SW480 (cell line): ENCODE results near the gene MYH14.
"Not testable (repeated sequence)": the region's sequence is repeated elsewhere in the genome, so short reads cannot be mapped to it uniquely, and the experiment has no call there.

Experiments used
- DNase-seq: peaks from one replicate; pipeline ENCODE4 v3.0.0-alpha.2; 2016; ENCODE audit warnings: low spot score

The MYH14 gene

DNA sequence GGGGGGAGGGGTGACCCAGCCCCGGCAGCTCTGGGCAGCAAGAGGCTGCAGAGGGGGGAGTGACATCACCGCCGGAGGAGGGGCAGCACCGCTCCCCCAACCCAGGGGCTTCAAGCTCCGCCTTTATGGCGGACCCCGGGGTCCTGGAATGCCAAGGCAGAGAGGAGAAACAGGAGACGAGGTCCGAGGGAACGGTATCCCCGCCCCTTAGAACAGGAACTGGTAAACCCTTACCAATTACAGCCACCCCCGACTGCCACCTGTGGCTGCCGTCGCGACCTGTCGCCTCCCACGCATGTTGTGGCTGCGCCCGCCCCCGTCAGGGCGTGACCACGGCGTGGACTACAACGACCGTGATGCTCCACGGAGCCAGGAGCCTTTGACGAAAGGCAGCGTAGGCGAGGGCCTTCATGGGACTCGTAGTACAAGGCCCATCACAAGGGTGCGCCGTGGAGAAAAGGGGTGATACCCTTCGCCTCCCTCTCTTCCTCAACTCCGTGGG is 129.9 kb downstream of the MYH14 start:
- peak; percentile 98 for DNase-seq

DNA sequence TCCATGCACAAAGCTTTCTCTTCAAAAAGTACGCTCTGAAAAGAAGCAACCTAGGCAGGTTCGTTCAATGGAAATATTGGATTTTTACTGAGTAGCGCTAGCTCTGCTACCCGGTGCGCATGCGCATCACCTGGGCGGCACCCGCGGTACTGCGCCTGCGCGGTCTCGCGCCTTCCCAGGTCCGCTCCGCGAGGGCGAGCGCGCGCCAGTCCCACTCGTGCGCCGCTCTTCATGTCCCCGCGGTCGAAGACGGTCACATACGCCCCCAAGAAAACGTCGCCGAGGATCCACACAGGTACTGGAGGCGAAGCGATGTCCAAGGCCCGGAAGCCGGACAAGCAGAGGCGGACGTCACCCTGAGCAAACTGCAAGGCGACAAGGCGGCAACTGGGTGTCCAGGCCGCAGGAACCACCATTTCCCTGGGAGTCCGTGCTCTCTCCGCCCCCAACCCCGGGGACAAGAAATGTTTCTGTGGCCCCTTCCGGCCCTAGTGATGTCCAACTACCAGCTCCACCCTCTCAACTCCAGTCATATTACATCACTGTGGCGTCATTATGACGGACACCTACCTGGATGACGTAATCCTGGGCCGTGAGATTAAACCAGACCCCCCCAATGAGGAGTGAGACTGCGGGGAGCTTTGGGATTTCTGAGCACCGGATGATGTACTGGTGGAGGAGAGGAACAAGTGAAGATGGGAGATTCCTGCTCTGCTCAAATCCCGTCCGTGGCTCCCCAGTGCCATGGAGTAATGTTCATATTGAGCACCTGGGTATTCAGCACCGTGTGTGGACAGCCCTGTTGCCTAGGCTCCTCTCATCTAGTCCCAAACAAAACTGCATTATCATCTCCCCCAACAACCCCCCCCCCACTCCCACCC is 130.6 kb downstream of the MYH14 start:
- peak; percentile 66 for DNase-seq

DNA sequence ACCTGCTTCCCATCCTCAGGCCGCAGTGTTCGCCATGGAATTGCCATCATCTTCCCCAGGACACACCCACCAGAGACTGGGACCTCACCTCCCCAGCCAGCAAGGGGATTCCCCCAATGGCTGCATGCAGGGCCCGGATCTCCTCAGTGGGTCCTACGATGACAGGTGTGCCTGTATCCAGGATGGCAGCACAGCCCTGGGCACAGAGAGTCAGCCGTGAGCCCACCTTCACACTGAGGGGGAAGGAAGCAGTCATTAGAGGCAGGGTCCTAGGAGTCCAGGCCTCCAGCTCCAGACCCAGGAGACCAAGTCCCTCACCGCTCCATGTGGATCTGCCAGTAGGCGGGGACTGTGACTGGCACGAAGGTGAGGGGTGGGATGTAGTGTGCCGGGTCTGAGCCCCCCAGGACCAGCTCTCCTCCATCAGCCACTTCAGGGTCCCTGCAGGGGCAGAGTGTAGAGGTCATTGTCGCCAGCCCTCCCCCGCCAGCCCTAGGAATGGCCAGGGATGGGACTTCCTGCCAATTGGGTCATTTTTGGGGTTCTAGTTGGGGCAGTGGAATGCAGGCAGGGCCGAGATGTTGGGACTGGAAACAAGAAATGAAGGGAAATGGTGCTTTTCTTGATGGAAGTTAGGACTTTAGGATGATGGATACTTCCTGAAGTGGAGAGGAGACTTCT is 131.5 kb downstream of the MYH14 start:
- DNase-seq: no peak

DNA sequence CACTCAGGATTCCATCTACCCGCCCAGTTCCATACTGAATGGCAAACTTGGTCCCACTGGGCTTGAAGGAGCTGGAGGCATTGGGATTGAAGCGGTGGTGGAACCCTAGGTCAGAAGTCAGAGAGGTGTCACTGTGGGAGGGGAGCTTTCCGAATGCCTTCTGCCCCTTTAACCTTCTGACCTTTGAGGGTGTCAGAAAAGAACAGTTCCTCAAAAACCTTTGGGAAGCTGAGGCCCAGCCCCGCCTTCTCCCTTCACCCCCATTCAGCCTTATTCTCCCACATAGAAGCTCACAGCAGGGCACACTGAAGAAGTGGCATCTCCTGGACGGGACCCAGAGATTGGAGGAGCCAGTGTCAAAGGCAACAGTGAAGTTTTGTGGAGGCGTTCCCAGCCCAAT is 133.6 kb downstream of the MYH14 start:
- not testable (repeated sequence) for DNase-seq

DNA sequence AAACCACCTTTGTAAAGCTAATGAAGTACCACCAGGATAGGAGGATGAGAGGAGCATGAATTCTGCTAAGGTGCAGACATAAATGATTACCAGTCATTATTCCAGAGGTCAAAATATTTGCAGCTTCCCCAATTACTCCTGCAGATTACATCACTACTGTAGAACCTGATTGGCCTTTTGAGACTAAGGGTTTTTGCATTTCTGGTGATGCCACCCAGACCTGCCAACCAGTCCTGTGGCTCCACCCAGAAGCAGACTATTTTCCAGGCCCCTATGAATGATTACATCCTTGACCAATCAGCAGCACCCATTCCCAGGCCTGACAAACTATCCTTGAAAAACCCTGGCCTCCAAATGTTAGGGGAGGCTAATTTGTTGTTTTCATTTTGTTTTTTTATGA is 136.9 kb downstream of the MYH14 start:
- no peak for DNase-seq

DNA sequence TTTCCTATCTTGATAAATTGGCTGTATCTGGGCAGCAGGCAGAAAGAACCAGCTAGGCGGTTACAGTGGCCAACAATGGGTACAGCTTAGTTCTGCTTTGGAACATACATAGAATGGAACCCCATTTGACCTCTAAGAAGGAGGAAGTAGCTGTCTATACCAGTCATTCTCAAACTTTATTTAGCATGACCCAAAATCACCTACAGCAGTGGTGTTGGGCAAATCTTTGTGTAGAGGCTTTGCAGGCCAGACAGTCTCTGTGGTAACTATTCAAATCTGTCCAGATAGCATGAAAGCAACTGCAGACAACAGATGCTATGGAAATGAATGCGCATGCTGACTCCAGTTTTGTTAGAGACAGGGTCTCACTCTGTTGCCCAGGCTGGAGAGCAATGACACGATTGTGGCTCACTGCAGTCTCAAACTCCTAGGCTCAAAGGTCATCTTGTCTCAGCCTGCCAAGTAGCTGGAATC is 137.7 kb downstream of the MYH14 start:
- no peak for DNase-seq

DNA sequence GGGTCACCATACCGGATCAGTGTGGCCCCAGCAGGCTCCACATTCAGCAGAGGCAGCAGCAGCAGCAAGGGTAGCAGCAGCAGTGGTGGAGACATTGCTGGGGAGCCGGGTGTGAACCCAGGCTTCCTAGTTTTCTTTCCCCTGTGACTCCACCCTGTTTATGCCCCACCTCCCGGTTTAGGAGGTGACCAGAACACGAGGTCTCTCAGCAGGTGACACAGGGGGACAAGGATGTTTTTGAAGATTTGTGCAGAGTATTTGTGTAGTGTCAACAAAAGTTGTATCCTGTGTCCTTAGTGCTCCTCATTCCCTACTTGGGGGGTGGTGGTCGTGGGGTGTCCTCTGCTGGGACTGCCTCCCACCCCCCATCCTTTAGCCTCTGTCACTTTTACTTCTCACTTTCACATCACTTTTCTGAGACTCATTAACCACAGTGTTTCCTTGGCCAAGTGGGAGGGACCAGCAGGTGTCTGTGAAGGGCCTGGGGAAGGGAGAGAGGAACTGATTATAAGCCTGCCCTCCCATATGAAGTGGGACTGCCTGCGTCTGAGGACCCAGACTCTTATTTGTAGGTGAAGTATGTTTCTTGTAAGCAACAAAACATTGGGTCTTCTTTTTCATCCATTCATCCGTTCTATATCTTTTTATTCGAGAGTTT is 141.4 kb downstream of the MYH14 start:
- no peak for DNase-seq

DNA sequence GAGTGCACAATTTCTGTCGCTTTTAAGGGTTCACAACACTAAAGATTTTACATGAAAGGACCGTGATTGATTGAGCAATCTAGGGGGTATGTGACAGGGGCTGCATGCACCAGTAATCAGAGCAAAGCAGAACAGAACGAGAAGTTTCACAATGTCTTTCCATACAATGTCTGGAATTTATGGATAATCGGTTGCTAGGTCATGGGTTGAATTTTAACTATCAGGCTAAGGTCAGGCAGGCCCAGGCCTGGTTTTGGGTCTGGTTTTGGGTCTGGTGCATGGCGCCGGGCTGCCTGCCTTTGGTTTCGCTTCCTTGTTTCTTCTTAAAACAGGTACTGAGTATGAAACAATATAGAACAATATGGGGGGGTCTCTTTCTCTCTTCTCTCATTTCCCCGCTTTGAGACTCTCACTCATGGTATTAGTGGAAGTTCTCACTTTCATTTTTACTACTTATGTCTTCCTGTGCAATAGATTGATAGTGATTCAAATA is 143.7 kb downstream of the MYH14 start:
- not testable (repeated sequence) for DNase-seq

DNA sequence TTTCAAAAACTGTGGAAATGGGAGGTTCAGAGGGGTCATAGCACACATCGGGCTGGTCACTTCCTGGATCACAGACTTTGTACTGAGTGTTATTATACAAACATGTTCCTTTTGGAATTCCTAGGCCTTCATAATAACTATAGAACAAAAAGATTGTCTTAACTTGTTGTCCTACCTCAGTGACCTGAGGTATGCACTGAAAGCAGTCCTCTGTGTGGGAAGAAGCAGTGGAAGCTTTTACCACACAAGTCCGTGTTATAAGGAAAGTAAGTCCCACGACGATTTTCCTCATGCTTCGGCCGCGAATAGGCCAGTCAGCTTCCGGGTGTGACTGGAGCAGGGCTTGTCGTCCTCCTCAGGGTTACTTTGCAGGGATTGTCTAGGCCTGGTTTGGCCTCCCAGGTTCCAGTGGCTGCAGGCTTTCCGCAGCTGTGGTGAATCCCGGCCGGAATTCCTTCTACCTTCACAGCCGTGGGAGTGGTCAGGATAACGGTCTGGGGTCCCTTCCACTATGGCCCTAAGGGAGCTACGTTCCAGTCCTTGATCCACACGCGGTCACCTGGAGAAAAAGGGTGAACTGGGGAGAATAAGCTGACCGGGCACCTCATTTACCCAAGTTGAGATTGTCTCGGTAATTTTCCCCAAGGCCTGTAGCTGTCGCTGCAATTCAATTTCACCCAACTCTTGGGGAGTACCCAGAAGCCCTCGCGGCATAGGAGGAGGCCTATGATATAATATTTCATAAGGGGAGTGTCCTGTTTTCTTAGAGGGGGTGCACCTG is 146.0 kb downstream of the MYH14 start:
- DNase-seq: no peak

DNA sequence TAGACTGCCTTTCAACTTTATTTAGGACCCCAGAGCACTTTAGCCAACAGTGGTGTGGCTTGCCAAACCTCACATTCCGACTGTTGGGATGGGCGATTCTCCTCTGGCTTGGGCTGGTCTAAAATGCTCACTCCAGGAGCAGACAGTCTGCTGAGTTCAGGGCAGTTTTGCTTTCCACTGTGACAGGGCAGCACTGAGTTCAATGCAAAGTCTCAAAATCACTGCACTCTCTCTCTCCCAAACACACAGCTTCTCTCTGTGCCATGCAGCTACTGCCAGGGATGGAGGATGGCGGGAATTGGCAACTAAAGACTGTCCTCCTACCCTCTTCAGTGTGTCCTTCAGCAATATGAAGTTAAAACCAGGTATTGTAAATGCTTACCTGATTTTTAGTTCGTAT is 148.8 kb downstream of the MYH14 start:
- no peak for DNase-seq

DNA sequence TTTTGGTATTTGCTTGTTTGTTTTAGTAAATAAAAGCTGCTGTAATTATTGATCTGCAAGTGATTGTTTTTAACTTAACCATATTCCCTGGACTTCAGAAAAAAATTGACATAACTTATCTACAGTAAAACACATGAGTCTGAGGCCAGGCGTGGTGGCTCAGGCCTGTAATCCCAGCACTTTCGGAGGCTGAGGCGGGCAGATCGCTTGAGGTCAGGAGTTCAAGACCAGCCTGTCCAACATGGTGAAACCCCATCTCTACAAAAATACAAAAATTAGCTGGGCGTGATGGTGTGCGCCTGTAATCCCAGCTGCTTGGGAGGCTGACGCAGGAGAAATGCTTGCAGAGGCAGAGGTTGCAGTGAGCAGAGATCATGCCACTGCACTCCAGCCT is 150.1 kb downstream of the MYH14 start:
- DNase-seq: not testable (repeated sequence)

DNA sequence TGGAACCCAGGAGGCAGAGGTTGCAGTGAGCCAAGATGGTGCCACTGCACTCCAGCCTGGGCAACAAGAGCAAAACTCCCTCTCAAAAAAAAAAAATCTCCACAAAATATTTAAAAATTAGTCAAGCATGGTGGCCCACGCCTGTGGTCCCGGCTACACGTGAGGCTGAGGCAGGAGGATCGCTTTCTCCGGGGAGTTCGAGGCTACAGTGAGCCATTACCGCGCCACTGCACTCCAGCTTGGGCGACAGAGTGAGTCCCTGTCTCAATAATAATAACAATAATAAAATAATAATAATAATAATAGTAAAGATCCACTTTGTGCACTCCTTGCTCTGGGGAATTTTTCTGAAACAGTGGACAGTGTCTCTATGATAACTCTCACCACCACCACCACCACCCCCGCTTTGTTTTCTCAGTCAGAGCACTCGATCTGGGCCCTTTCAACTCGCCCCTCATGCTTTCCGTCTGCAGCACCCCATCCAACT is 153.3 kb downstream of the MYH14 start:
- DNase-seq: no peak

DNA sequence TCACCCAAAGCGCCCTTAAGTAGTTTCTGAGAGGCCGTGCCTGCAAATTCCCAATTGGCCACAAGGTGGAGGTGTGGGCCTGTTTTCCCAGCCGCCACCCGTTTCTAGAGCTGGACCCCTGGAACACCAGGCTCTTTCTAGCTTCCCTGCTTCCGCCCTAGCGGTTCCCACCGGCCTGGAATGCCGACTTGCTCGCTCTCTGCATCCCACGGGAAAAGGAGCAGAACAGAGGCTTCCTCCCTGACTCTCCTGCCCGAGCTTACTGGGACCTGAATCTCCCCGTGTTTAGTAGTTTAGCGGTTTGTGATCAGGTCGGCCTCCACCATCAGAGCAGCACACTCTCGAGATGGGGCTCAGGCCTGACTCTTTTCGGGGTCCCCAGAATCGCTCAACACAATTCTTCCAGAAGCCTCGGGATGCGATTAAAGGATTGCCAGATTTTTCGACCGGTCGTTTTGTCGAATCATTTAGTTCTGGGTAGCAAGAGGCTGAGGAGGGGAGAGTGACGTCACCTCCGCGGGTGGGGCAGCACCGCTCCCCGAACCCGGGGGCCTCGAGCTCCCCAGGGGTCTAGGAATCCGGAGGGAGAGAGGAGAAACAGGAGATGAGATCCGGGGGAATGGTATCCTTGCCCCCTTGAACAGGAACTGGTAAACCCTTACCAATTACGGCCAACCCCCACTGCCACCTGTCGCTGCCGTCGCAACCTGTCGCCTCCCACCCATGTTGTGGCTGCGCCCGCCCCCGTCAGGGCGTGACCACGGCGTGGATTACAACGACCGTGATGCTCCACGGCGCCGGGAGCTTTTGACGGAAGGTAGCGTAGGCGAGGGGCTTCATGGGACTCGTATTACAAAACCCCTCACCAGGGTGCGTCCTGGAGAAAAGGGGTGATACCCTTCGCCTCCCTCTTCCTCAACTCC is 154.0 kb downstream of the MYH14 start:
- DNase-seq: peak; percentile 82

DNA sequence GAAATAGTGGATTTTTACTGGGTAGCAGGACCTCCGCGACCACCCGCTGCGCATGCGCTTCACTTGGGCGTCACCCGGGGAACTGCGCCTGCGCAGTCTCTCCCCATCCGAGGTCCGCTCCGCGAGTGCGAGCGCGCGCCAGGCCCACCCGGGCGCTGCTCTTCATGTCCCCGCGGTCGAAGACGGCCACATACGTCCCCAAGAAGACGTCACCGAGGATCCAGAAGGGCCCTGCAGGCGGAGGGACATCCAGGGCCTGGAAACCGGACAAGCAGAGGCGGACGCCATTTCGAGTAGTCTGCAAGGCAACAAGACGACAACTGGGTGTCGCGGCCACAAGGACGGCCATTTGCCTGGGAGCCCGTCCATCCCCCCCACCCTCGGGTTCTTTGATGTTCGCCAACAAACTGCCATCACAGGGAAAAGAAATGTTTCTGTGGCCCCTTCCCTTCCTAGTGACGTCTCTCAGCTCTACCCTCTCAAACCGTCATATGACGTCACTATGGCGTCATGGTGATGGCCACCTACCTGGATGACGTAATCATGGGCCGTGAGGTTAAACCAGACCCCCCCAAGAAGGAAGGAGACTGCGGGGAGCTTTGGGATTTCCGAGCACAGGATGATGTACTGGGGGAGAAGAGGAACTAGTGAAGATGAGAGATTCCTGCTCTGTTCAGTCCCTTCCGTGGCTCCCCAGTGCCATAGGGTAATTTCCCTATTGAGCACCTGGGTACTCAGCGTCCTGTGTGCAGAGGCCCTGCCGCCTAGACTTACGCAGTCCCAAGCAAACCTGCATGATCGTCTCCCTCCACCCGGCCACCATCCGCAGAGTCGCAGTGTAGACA is 155.3 kb downstream of the MYH14 start:
- DNase-seq: no peak

DNA sequence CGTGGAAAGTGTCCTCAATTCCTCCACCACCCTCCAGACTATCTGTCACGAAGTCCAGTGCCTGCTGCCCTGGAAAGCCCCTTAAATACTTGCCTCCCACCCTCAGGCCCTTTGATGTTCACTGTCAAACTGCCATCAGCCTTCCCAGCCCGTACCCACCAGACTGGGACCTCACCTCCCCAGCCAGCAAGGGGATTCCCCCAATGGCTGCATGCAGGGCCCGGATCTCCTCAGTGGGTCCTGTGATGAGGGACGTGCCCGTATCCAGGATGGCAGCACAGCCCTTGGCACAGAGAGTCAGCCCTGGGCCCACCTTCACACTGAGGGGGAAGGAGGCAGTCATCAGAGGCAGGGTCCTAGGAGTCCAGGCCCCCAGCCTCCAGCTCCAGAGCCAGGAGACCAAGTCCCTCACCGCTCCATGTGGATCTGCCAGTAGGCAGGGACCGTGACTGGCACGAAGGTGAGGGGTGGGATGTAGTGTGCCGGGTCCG is 156.0 kb downstream of the MYH14 start:
- no peak for DNase-seq
